Measurements from ENCODE around the gene HLCS. TPM values are rescaled to one million over a fixed set of nuclear protein-coding genes. Genes with fewer than 3 reads are reported as not detected.

HLCS gene
- total RNA-seq, 1 experiment from 2014 or later = 12.7 TPM

DNA sequence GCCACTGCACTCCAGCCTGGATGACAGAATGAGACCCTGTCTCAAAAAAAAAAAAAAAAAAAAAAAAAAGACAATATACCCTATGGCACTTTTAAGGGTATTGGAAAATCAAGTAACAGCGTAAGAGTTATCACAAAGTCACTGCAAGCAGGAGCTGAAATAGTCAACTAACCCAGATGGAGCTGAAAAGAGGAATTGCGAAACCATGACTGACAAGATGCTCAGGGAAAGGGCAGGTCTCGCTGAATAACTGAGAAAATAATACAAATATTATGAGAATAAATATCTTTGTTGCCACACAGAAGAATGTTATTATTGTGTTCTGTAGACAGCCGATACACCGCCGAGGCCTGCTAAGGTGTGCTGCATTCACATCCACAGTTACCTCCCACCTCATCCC lies 17.8 kb downstream of the HLCS start:
- no peak overlapping the region for H3K56ac ChIP-seq (ENCODE audit: insufficient read length, low read depth, low read length)
- H3K4ac ChIP-seq (ENCODE audit: low read depth, low read length) = no peak overlapping the region
- no peak overlapping the region for H4K5ac ChIP-seq (ENCODE audit: insufficient read length, low read depth, low read length)
- no peak for DNase-seq
- H3K4me2 ChIP-seq (ENCODE audit: insufficient read depth, insufficient read length, low read length) = no peak overlapping the region
- no peak overlapping the region for H2AFZ ChIP-seq (ENCODE audit: low read length)
- Mint-ChIP-seq H3K27me3 (ENCODE audit: low read depth) (no peaks in the 10 kb centered on the region), H3K27ac (no peak overlapping the region), H3K4me3 (no peak overlapping the region), H3K9me3 (no peaks in the 10 kb centered on the region), H3K36me3 (ENCODE audit: insufficient read depth in 1 of 3, low read depth in 3 of 3) (0 out of 7 replicates have a peak, but pooled peaks cover 0 to 3% (median 0%) of the 10 kb centered on the region in 3 experiments), H3K4me1 (peaks cover 22% of the 10 kb centered on the region in 2 experiments)
- no peak overlapping the region for H3K18ac ChIP-seq (ENCODE audit: insufficient read length, low read depth, low read length)
- 0 out of 2 replicates have a peak, but pooled peaks cover 1% of the 10 kb centered on the region for H3K79me2 ChIP-seq (ENCODE audit: insufficient read depth, low read length)
- H4K91ac ChIP-seq (ENCODE audit: insufficient read length, low read depth, low read length) = no peak overlapping the region
- no CpG with 5 or more reads among the region's 6 CpGs for WGBS (ENCODE audit: extremely low coverage, insufficient read length, low lambda C conversion rate)
- no peak overlapping the region for H2BK12ac ChIP-seq (ENCODE audit: insufficient read length, low read depth, low read length)
- no peaks in the 10 kb centered on the region for H3K9me3 ChIP-seq (ENCODE audit: control insufficient read depth, low read depth, low read length)
- H2BK120ac ChIP-seq (ENCODE audit: low read depth, low read length, poor library complexity, severe bottlenecking) = no peak overlapping the region
- no peak overlapping the region for H2BK20ac ChIP-seq (ENCODE audit: low read depth, low read length, poor library complexity, severe bottlenecking)
- no peak overlapping the region for H2BK5ac ChIP-seq (ENCODE audit: insufficient read length, low read length)
- no peak overlapping the region for H4K8ac ChIP-seq (replicated peaks; ENCODE audit: insufficient read length, low read depth, low read length)
- H2AK5ac ChIP-seq (ENCODE audit: insufficient read length, low read length) = no peak overlapping the region
- H3K27me3 ChIP-seq (ENCODE audit: insufficient read depth, low read length) = no peaks in the 10 kb centered on the region; the same call in 1 of the 2 replicates
- H2BK15ac ChIP-seq (ENCODE audit: low read depth, low read length) = no peak overlapping the region
- no peaks in the 10 kb centered on the region for H3K23me2 ChIP-seq (ENCODE audit: insufficient read length, low read depth, low read length, poor library complexity, severe bottlenecking)
- H3K27ac ChIP-seq (ENCODE audit: insufficient read length, low read depth, low read length) = no peak overlapping the region
- H3K14ac ChIP-seq (ENCODE audit: insufficient read depth, low read length) = no peak overlapping the region
- TF ChIP-seq, protein P1, sequence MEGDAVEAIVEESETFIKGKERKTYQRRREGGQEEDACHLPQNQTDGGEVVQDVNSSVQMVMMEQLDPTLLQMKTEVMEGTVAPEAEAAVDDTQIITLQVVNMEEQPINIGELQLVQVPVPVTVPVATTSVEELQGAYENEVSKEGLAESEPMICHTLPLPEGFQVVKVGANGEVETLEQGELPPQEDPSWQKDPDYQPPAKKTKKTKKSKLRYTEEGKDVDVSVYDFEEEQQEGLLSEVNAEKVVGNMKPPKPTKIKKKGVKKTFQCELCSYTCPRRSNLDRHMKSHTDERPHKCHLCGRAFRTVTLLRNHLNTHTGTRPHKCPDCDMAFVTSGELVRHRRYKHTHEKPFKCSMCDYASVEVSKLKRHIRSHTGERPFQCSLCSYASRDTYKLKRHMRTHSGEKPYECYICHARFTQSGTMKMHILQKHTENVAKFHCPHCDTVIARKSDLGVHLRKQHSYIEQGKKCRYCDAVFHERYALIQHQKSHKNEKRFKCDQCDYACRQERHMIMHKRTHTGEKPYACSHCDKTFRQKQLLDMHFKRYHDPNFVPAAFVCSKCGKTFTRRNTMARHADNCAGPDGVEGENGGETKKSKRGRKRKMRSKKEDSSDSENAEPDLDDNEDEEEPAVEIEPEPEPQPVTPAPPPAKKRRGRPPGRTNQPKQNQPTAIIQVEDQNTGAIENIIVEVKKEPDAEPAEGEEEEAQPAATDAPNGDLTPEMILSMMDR (conservative IDR thresholded peaks at IDR 0.05) = no peak
- H3K23ac ChIP-seq (ENCODE audit: insufficient read length, low read depth, low read length) = no peak overlapping the region
- H3K9ac ChIP-seq (ENCODE audit: extremely low read depth, insufficient read length, low read length) = no peak overlapping the region
- H4K20me1 ChIP-seq (ENCODE audit: control insufficient read depth, insufficient read depth, insufficient read length) = no peaks in the 10 kb centered on the region
- peaks cover 4% of the 10 kb centered on the region for H3K4me1 ChIP-seq (ENCODE audit: insufficient read depth, low read length)
- H3K79me1 ChIP-seq (ENCODE audit: insufficient read depth, low read depth, low read length, poor library complexity, severe bottlenecking) = no peaks in the 10 kb centered on the region
- no peak overlapping the region for H3T11ph ChIP-seq (ENCODE audit: low read length)

Measured in H9 (cell line).